Kidney epithelial cell (primary cell): ENCODE measurements around the gene OPCML. TPM values are rescaled to one million over a fixed set of nuclear protein-coding genes. Genes with fewer than 3 reads are reported as not detected.

Experiments
- DNase-seq: peaks from one replicate; pipeline ENCODE4 v3.0.0-alpha.2; 2010; ENCODE audit warnings: low read depth
- H3K27me3 ChIP-seq: 2 replicates; pipeline ENCODE4 v1.6.0; 2011; ENCODE audit warnings: low read length; ENCODE audit not compliant: control insufficient read depth, insufficient read depth
- H3K36me3 ChIP-seq: 2 replicates; pipeline ENCODE4 v1.5.1; 2011; ENCODE audit warnings: low read length; ENCODE audit not compliant: control insufficient read depth, insufficient read depth
- H3K4me3 ChIP-seq: 2 replicates; pipeline ENCODE4 v1.5.1; 2011; ENCODE audit warnings: low read depth, mild to moderate bottlenecking, control low read depth, low read length
- CTCF ChIP-seq: IDR thresholded peaks from 2 replicates; pipeline ENCODE4 v1.5.1; 2011; ENCODE audit warnings: mild to moderate bottlenecking, moderate library complexity, low read length, control low read depth, inconsistent platforms; ENCODE audit not compliant: insufficient read depth, poor library complexity, severe bottlenecking
- total RNA-seq: library from RNA; depleted of rRNA; stranded (reverse); fragments of >200 nt; gene quantifications from 2 replicates; pipeline ENCODE4 v1.2.3, GENCODE V29; 2015

OPCML gene
- total RNA-seq, 1 donor from 2014 or later = under 0.01 TPM

GRCh38 chr11:132471466-132471865 lies 1060.8 kb downstream of the OPCML start:
- DNase-seq = no peak
- Histone ChIP-seq H3K36me3 (no peaks in the 10 kb centered on the region), H3K4me3 (no peak overlapping the region), H3K27me3 (no peaks in the 10 kb centered on the region)
- TF ChIP-seq CTCF = no peak

- Histone ChIP-seq H3K4me3 (no peak overlapping the region), H3K36me3 (no peaks in the 10 kb centered on the region), H3K27me3 (no peaks in the 10 kb centered on the region)
- DNase-seq = no peak
- no peak for TF ChIP-seq CTCF
These were observed 1065.3 kb downstream of the OPCML start for GRCh38 chr11:132466983-132467382.

- no peaks in the 10 kb centered on the region for H3K36me3 ChIP-seq
- DNase-seq = no peak
- no peaks in the 10 kb centered on the region for H3K27me3 ChIP-seq
- TF ChIP-seq CTCF = no peak
- H3K4me3 ChIP-seq = no peak overlapping the region
These were observed 1067.4 kb downstream of the OPCML start for GRCh38 chr11:132464939-132465338.

- no peak for DNase-seq
These were observed 1068.3 kb downstream of the OPCML start for GRCh38 chr11:132464003-132464342.

GRCh38 chr11:132463295-132464002 lies 1068.9 kb downstream of the OPCML start:
- Histone ChIP-seq H3K4me3 (no peak overlapping the region), H3K27me3 (no peaks in the 10 kb centered on the region), H3K36me3 (no peaks in the 10 kb centered on the region)
- DNase-seq = no peak
- TF ChIP-seq CTCF = no peak

More at GRCh38 chr11:132464003-132464342, 1068.3 kb downstream of the OPCML start:
- no peak overlapping the region for H3K4me3 ChIP-seq
- H3K36me3 ChIP-seq = no peaks in the 10 kb centered on the region
- H3K27me3 ChIP-seq = no peaks in the 10 kb centered on the region
- TF ChIP-seq CTCF = no peak

- DNase-seq = no peak
- Histone ChIP-seq H3K36me3 (no peaks in the 10 kb centered on the region), H3K27me3 (no peaks in the 10 kb centered on the region), H3K4me3 (no peak overlapping the region)
- no peak for TF ChIP-seq CTCF
These were observed 1072.6 kb downstream of the OPCML start for GRCh38 chr11:132459736-132460135.
